Measurements from ENCODE around the gene UBAC2.

DNA sequence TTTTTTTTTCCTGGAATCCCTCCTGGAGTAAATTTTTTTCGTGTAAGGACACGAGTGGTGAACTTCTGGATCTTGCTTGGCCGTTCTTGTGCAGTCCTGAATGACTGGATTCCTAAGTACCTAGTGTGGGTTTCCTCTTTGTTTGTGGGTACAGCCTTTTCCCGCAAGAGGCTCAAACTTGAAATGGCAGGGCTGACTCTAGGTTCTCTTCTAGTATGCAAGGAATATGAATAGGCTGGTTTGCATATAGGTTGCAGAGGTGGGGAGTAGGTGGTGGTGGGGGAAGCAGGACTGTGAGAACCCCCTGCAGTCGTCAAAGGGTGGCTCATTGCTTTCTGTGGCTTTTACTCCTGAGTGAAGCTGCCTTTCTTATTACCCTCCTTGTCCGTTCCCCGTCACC is 13.6 kb downstream of the UBAC2 start:
- TF ChIP-seq TCF12 (IDR thresholded peaks at IDR 0.05; ENCODE audit: low read depth, low read length) (no peak), POLR2A (IDR thresholded peaks at IDR 0.05; ENCODE audit: control extremely low read depth in 1 of 2, low read depth in 2 of 2, low read length in 2 of 2) (no peak), TAF7 (optimal IDR thresholded peaks at IDR 0.05; ENCODE audit: borderline replicate concordance, low read depth, low read length) (no peak)
- TF ChIP-seq, protein P1, sequence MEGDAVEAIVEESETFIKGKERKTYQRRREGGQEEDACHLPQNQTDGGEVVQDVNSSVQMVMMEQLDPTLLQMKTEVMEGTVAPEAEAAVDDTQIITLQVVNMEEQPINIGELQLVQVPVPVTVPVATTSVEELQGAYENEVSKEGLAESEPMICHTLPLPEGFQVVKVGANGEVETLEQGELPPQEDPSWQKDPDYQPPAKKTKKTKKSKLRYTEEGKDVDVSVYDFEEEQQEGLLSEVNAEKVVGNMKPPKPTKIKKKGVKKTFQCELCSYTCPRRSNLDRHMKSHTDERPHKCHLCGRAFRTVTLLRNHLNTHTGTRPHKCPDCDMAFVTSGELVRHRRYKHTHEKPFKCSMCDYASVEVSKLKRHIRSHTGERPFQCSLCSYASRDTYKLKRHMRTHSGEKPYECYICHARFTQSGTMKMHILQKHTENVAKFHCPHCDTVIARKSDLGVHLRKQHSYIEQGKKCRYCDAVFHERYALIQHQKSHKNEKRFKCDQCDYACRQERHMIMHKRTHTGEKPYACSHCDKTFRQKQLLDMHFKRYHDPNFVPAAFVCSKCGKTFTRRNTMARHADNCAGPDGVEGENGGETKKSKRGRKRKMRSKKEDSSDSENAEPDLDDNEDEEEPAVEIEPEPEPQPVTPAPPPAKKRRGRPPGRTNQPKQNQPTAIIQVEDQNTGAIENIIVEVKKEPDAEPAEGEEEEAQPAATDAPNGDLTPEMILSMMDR (IDR thresholded peaks at IDR 0.05; ENCODE audit: control extremely low read depth in 1 of 3, insufficient read depth in 1 of 3, low read depth in 1 of 3, low read length in 3 of 3), result no peak
